DOHH2 (cell line): ENCODE results near the gene GPRC5A.

Source experiments
- H3F3A ChIP-seq: fragments of 200-600 bp; sonication (generic), shearing (Covaris generic); 2 replicates; pipeline ENCODE4 v1.6.0; 2016; ENCODE audit warnings: antibody characterized with exemption, mild to moderate bottlenecking; ENCODE audit not compliant: control insufficient read depth, insufficient read depth
- H3K27ac ChIP-seq: fragments of 200-600 bp; sonication (generic); 2 replicates; pipeline ENCODE4 v1.5.1; 2014; ENCODE audit warnings: low read depth, mild to moderate bottlenecking, low read length, moderate library complexity
- H3K27me3 ChIP-seq: fragments of 200-600 bp; sonication (generic); 2 replicates; pipeline ENCODE4 v1.6.1; 2014; ENCODE audit warnings: mild to moderate bottlenecking, low read length, mixed read lengths; ENCODE audit not compliant: control insufficient read depth
- H3K36me3 ChIP-seq: fragments of 200-600 bp; sonication (generic); 2 replicates; pipeline ENCODE4 v1.6.1; 2014; ENCODE audit warnings: mild to moderate bottlenecking, low read length, moderate library complexity, mixed read lengths; ENCODE audit not compliant: control insufficient read depth
- H3K4me1 ChIP-seq: fragments of 200-600 bp; sonication (generic); 2 replicates; pipeline ENCODE4 v1.6.1; 2014; ENCODE audit warnings: mild to moderate bottlenecking, low read length, mixed read lengths; ENCODE audit not compliant: control insufficient read depth
- H3K4me2 ChIP-seq: fragments of 200-600 bp; sonication (generic); 2 replicates; pipeline ENCODE4 v1.6.0; 2014; ENCODE audit warnings: mild to moderate bottlenecking, low read length, moderate library complexity
- H3K4me3 ChIP-seq: fragments of 200-600 bp; sonication (generic); 2 replicates; pipeline ENCODE4 v1.5.1; 2014; ENCODE audit warnings: mild to moderate bottlenecking, low read length, mixed read lengths
- H3K79me2 ChIP-seq: fragments of 200-600 bp; sonication (generic); 2 replicates; pipeline ENCODE4 v1.6.1; 2014; ENCODE audit warnings: mild to moderate bottlenecking, low read length, mixed read lengths; ENCODE audit not compliant: control insufficient read depth
- H3K9me2 ChIP-seq: fragments of 200-600 bp; sonication (generic); replicated peaks from 2 replicates; pipeline ENCODE4 v1.6.1; 2014; ENCODE audit warnings: mild to moderate bottlenecking, low read length, mixed read lengths; ENCODE audit not compliant: control insufficient read depth
- H3K9me3 ChIP-seq: fragments of 200-600 bp; sonication (generic); 2 replicates; pipeline ENCODE4 v1.6.1; 2014; ENCODE audit warnings: antibody characterized with exemption, low read length, mixed read lengths; ENCODE audit not compliant: control insufficient read depth, insufficient read depth
- H4K20me1 ChIP-seq: fragments of 200-600 bp; sonication (generic); 2 replicates; pipeline ENCODE4 v1.6.0; 2014; ENCODE audit warnings: low read depth, mild to moderate bottlenecking, antibody characterized with exemption, low read length, moderate library complexity; ENCODE audit not compliant: control insufficient read depth, insufficient read depth
- EZH2phosphoT487 ChIP-seq: fragments of 200-600 bp; sonication (generic); IDR thresholded peaks from 2 replicates; pipeline ENCODE4 v1.6.1; 2017; ENCODE audit warnings: borderline replicate concordance, mild to moderate bottlenecking, antibody characterized with exemption, low read length, moderate library complexity, mixed read lengths
- TF ChIP-seq, protein P1 (sequence below): fragments of 200-600 bp; sonication (generic); IDR thresholded peaks from one replicate; pipeline ENCODE4 v1.5.1; 2014; ENCODE audit warnings: antibody characterized with exemption, mild to moderate bottlenecking, low read depth, low read length; ENCODE audit not compliant: poor library complexity, severe bottlenecking

The GPRC5A gene

GRCh38 chr12:12901158-12901791, 9.9 kb downstream of the GPRC5A start:
- Histone ChIP-seq H3K9me3 (no peaks in the 10 kb centered on the region), H3K36me3 (no peaks in the 10 kb centered on the region), H4K20me1 (no peaks in the 10 kb centered on the region)

GRCh38 chr12:12902036-12902435, 10.7 kb downstream of the GPRC5A start:
- Histone ChIP-seq H4K20me1 (no peaks in the 10 kb centered on the region), H3F3A (no peaks in the 10 kb centered on the region), H3K4me2 (no peak overlapping the region), H3K79me2 (no peaks in the 10 kb centered on the region), H3K4me3 (no peak overlapping the region), H3K9me2 (no peaks in the 10 kb centered on the region), H3K36me3 (no peaks in the 10 kb centered on the region), H3K4me1 (no peaks in the 10 kb centered on the region), H3K27me3 (peaks cover 24% of the 10 kb centered on the region), H3K27ac (no peak overlapping the region), H3K9me3 (no peaks in the 10 kb centered on the region)
- TF ChIP-seq EZH2phosphoT487, result no peak
- TF ChIP-seq, protein P1, sequence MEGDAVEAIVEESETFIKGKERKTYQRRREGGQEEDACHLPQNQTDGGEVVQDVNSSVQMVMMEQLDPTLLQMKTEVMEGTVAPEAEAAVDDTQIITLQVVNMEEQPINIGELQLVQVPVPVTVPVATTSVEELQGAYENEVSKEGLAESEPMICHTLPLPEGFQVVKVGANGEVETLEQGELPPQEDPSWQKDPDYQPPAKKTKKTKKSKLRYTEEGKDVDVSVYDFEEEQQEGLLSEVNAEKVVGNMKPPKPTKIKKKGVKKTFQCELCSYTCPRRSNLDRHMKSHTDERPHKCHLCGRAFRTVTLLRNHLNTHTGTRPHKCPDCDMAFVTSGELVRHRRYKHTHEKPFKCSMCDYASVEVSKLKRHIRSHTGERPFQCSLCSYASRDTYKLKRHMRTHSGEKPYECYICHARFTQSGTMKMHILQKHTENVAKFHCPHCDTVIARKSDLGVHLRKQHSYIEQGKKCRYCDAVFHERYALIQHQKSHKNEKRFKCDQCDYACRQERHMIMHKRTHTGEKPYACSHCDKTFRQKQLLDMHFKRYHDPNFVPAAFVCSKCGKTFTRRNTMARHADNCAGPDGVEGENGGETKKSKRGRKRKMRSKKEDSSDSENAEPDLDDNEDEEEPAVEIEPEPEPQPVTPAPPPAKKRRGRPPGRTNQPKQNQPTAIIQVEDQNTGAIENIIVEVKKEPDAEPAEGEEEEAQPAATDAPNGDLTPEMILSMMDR, result no peak

More at GRCh38 chr12:12901158-12901791, 9.9 kb downstream of the GPRC5A start:
- Histone ChIP-seq H3K4me3 (no peak overlapping the region), H3K4me1 (no peaks in the 10 kb centered on the region), H3K79me2 (no peaks in the 10 kb centered on the region), H3K9me2 (no peaks in the 10 kb centered on the region), H3K27me3 (peaks cover 24% of the 10 kb centered on the region), H3K4me2 (no peak overlapping the region), H3F3A (no peaks in the 10 kb centered on the region), H3K27ac (no peak overlapping the region)
- no peak for TF ChIP-seq EZH2phosphoT487
- TF ChIP-seq, protein P1, result no peak

GRCh38 chr12:12903642-12904609, 12.6 kb downstream of the GPRC5A start:
- H3K4me3 ChIP-seq, result no peak overlapping the region
- TF ChIP-seq EZH2phosphoT487, result no peak
- TF ChIP-seq, protein P1, result no peak
- no peaks in the 10 kb centered on the region for H3F3A ChIP-seq
- no peak overlapping the region for H3K4me2 ChIP-seq
- H4K20me1 ChIP-seq, result no peaks in the 10 kb centered on the region
- peaks cover 3% of the 10 kb centered on the region for H3K4me1 ChIP-seq
- peaks cover 24% of the 10 kb centered on the region for H3K27me3 ChIP-seq
- H3K27ac ChIP-seq, result no peak overlapping the region
- H3K79me2 ChIP-seq, result no peaks in the 10 kb centered on the region
- no peaks in the 10 kb centered on the region for H3K9me3 ChIP-seq
- H3K36me3 ChIP-seq, result no peaks in the 10 kb centered on the region
- H3K9me2 ChIP-seq, result no peaks in the 10 kb centered on the region
